ENCODE results near the gene LBP. TPM values are rescaled to one million over a fixed set of nuclear protein-coding genes. Genes with fewer than 3 reads are reported as not detected.

The LBP gene
- total RNA-seq, 1 donor from 2014 or later, result not detected

DNA sequence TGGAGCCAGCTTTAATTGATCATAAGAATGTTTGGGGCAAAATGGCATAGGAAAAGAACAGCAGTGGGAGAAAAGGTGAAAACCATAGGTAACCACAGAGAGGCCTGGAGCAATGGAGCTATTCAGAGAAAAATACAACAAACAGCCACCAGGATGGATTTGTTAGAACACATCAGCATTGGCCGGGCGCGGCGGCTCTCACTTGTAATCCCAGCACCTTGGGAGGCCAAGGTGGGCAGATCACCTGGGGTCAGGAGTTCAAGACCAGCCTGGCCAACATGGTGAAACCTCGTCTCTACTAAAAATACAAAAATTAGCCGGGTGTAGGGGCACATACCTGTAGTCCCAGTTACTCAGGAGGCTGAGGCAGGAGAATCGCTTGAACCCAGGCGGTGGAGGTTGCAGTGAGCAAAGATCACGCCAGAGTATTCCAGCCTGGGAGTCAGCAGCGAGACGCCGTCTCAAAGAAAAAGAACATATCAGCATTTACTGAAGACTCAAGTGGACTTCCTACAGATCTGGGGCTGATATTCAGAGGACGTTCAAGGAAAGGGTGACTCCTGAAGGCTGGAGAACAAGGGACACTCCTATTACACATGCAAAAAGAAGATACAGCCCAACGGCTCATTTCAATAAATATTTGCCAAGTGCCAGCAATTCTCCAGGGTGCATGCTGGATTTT lies 68.6 kb downstream of the LBP start:
- Histone ChIP-seq H3K36me3 (ENCODE audit: control insufficient read depth, insufficient read depth, low read length) (peaks cover 12% of the 10 kb centered on the region), H3K27me3 (ENCODE audit: control insufficient read depth, insufficient read depth, low read length) (no peaks in the 10 kb centered on the region), H3K4me3 (ENCODE audit: low read depth, low read length) (no peak overlapping the region)
- DNase-seq (ENCODE audit: low read depth) (no peak), FAIRE-seq (no peak)
- TF ChIP-seq, protein P1, sequence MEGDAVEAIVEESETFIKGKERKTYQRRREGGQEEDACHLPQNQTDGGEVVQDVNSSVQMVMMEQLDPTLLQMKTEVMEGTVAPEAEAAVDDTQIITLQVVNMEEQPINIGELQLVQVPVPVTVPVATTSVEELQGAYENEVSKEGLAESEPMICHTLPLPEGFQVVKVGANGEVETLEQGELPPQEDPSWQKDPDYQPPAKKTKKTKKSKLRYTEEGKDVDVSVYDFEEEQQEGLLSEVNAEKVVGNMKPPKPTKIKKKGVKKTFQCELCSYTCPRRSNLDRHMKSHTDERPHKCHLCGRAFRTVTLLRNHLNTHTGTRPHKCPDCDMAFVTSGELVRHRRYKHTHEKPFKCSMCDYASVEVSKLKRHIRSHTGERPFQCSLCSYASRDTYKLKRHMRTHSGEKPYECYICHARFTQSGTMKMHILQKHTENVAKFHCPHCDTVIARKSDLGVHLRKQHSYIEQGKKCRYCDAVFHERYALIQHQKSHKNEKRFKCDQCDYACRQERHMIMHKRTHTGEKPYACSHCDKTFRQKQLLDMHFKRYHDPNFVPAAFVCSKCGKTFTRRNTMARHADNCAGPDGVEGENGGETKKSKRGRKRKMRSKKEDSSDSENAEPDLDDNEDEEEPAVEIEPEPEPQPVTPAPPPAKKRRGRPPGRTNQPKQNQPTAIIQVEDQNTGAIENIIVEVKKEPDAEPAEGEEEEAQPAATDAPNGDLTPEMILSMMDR (IDR thresholded peaks at IDR 0.05; ENCODE audit: insufficient read depth, low read length, severe bottlenecking), result no peak

DNA sequence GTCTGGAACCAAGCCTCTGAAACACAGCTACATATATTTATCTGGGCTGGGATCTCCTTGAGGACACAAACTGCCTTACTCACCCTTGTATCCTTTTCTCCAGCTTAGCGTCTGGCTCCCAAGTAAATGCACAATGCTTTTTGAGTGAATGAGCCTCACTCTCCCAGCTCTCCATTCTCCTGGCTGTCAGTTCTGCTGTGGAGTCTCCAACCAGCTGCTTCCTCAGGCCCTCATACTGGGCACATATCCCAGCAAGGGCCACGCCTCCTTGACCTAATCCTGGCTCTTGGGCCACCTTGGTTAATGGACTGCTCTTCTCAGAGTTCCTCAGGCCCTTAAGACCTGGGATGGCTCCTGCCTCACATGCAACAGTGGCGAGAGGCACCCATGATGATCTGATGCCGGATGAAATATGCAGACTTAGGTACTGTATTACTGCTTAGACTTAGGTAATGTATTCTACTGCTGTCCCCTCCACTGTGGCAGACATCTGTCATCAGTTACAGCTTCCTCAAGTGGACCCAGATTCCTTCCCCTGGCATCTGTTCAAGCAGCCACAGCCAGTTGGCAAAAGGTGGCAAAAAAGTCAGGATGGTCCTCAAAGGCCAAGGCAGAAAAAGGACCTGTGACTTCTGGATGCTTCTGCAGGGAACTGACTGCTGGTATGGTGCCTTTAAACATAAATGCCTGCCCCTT lies 72.4 kb downstream of the LBP start:
- Histone ChIP-seq H3K4me3 (ENCODE audit: low read depth, low read length) (no peak overlapping the region), H3K27me3 (ENCODE audit: control insufficient read depth, insufficient read depth, low read length) (no peaks in the 10 kb centered on the region), H3K36me3 (ENCODE audit: control insufficient read depth, insufficient read depth, low read length) (peaks cover 39% of the 10 kb centered on the region)
- DNase-seq (ENCODE audit: low read depth) (no peak), FAIRE-seq (no peak)
- TF ChIP-seq, protein P1 (IDR thresholded peaks at IDR 0.05; ENCODE audit: insufficient read depth, low read length, severe bottlenecking), result no peak

DNA sequence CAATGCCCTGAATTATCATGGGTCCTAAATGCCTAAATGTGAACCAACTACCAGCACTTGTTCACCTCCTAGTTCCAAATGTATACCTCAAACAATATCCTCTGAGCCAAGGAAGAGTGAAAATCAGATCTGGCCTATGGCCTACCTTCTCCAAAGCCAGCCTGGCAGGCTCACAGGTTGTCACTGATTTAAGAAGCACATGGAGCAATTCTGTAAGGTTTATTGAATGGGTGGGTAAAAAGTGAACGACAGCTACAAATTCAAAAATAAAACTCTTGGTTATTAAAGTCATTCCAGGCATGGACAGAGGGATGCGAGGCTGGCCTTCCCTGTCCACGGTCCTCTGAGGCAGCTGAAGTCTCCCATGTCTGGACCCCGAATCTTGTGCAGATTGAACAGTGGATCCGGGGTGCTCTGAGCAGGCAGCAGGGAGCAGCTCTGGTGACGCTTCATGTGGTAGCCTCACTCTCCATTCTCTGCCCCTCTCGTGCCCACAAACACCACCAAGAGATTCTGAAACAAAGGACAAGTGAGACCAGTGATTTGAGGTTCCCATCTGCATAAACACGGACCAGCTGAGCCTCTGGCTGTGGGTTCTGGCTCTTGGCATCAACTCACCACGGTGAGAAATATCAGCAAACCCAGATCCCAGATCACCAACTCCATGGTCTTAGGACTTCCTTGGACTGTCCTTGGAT lies 74.3 kb downstream of the LBP start:
- DNase-seq (ENCODE audit: low read depth) (no peak), FAIRE-seq (no peak)
- TF ChIP-seq, protein P1 (IDR thresholded peaks at IDR 0.05; ENCODE audit: insufficient read depth, low read length, severe bottlenecking), result no peak
- no peaks in the 10 kb centered on the region for H3K27me3 ChIP-seq (ENCODE audit: control insufficient read depth, insufficient read depth, low read length)
- peaks cover 52% of the 10 kb centered on the region for H3K36me3 ChIP-seq (ENCODE audit: control insufficient read depth, insufficient read depth, low read length)
- H3K4me3 ChIP-seq (ENCODE audit: low read depth, low read length), result no peak overlapping the region

DNA sequence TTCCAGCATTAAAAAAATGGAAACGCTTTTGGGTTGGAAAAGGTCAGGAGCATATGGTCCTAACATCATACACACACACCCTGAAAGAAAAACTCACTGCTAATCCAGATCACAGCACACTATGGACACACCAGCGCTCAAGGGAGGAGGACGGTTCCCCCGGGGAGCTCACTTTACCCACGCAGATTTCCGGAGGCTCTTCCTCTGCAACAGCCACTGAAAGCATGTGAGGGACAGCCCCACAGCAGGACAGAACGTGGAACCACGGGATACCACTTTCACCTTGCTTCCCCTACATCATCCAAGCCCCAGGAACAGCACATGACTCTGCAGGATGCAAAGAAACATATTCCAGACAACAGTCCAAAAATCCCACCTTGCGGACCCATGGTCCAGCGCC lies 75.6 kb downstream of the LBP start:
- DNase-seq (ENCODE audit: low read depth), result no peak

DNA sequence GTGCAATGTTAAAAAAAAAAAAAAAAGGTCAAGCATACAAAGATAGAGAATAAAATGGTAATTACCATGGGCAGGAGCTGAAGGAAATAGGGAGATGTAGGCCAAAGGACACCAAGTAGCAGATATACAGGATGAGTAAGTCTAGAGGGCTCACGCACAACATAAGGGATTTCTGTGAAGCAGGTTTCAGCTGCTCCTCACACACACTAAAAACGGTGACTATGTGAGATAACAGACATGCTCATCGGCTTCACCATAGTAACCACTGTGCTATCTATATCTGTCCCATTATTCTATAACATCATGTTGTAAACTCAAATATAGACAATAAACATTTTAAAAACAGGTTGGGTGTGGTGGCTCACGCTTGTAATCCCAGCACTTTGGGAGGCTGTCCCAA lies 77.3 kb downstream of the LBP start:
- FAIRE-seq, result no peak
- H3K36me3 ChIP-seq (ENCODE audit: control insufficient read depth, insufficient read depth, low read length), result peaks cover 71% of the 10 kb centered on the region

More for the DNA sequence above, 75.6 kb downstream of the LBP start:
- Histone ChIP-seq H3K36me3 (ENCODE audit: control insufficient read depth, insufficient read depth, low read length) (peaks cover 62% of the 10 kb centered on the region), H3K27me3 (ENCODE audit: control insufficient read depth, insufficient read depth, low read length) (no peaks in the 10 kb centered on the region), H3K4me3 (ENCODE audit: low read depth, low read length) (no peak overlapping the region)
- no peak for FAIRE-seq
- TF ChIP-seq, protein P1 (IDR thresholded peaks at IDR 0.05; ENCODE audit: insufficient read depth, low read length, severe bottlenecking), result no peak

More for the DNA sequence above, 77.3 kb downstream of the LBP start:
- DNase-seq (ENCODE audit: low read depth), result no peak
- TF ChIP-seq, protein P1 (IDR thresholded peaks at IDR 0.05; ENCODE audit: insufficient read depth, low read length, severe bottlenecking), result no peak
- no peaks in the 10 kb centered on the region for H3K27me3 ChIP-seq (ENCODE audit: control insufficient read depth, insufficient read depth, low read length)
- no peak overlapping the region for H3K4me3 ChIP-seq (ENCODE audit: low read depth, low read length)

Measured in bronchial epithelial cell (primary cell).